GM19463 (cell line): ENCODE measurements around the gene CHURC1.

ENCODE experiments used
- ATAC-seq: cut with Tn5 transposase; IDR thresholded peaks from one replicate; pipeline ENCODE4 v1.9.1; 2021; ENCODE audit warnings: mild to moderate bottlenecking, moderate library complexity; ENCODE audit not compliant: unreplicated experiment

Gene CHURC1

GRCh38 chr14:64937821-64938193 is 23.6 kb downstream of the CHURC1 start:
- ATAC-seq = no peak

- ATAC-seq = no peak
These were observed 24.9 kb downstream of the CHURC1 start for GRCh38 chr14:64938972-64939816.

GRCh38 chr14:64939817-64940190 is 25.5 kb downstream of the CHURC1 start:
- ATAC-seq = no peak

- no peak for ATAC-seq
These were observed 26.2 kb downstream of the CHURC1 start for GRCh38 chr14:64940336-64940910.

GRCh38 chr14:64942531-64943111 is 28.4 kb downstream of the CHURC1 start, which contains the start of gene GPX2:
GPX2 (minus strand) TSS chr14:64942745; CDS start chr14:64942726, 19 bp downstream.
- ATAC-seq = no peak

- ATAC-seq = no peak
These were observed 29.3 kb downstream of the CHURC1 start for GRCh38 chr14:64943556-64943955.

- ATAC-seq = no peak
These were observed 29.8 kb downstream of the CHURC1 start for GRCh38 chr14:64944041-64944440.

- no peak for ATAC-seq
These were observed 30.6 kb downstream of the CHURC1 start for GRCh38 chr14:64944861-64945260.

- ATAC-seq = no peak
These were observed 31.4 kb downstream of the CHURC1 start for GRCh38 chr14:64945431-64946178.

GRCh38 chr14:64946310-64947045 is 32.2 kb downstream of the CHURC1 start:
- ATAC-seq = no peak

GRCh38 chr14:64947710-64948611 is 33.7 kb downstream of the CHURC1 start:
- ATAC-seq = no peak

- ATAC-seq = no peak
These were observed 34.5 kb downstream of the CHURC1 start for GRCh38 chr14:64948612-64949210.

GRCh38 chr14:64950889-64951288 is 36.6 kb downstream of the CHURC1 start:
- no peak for ATAC-seq

GRCh38 chr14:64951291-64951690 is 37.0 kb downstream of the CHURC1 start:
- ATAC-seq = no peak

- ATAC-seq = no peak
These were observed 37.5 kb downstream of the CHURC1 start for GRCh38 chr14:64951724-64952123.

- peak; percentile 73 for ATAC-seq
These were observed 38.5 kb downstream of the CHURC1 start for GRCh38 chr14:64952598-64953309.

GRCh38 chr14:64953310-64953654 is 39.0 kb downstream of the CHURC1 start:
- no peak for ATAC-seq

- no peak for ATAC-seq
These were observed 39.4 kb downstream of the CHURC1 start for GRCh38 chr14:64953661-64954060.
